Stomach (tissue), 9 donors: ENCODE results near the gene DUSP16. TPM values are rescaled to one million over a fixed set of nuclear protein-coding genes. Genes with fewer than 3 reads are reported as not detected.

ENCODE experiments used
- DNase-seq, 2 donors: peaks; one replicate each; pipeline versions ENCODE4 v3.0.0 to v3.0.0-alpha.2; 2013 to 2019
- H3K27ac ChIP-seq, 5 donors: fragments of 200-600 bp in 4 of 5; sonication (generic) in 4 of 5; one replicate each; pipeline ENCODE4 v1.5.1; 2013 to 2019; ENCODE audit warnings: mild to moderate bottlenecking in 1 of 5, moderate library complexity in 1 of 5
- H3K27me3 ChIP-seq, 3 donors: fragments of 200-600 bp; sonication (generic); one replicate each; pipeline ENCODE4 v1.5.1; 2017 to 2019; ENCODE audit warnings: mixed run types in 1 of 3
- H3K36me3 ChIP-seq, 4 donors: fragments of 200-600 bp; sonication (generic); 1 replicate in 3 of 4; 2 replicates in 1 of 4; pipeline ENCODE4 v1.5.1; 2016 to 2019
- H3K4me1 ChIP-seq, 4 donors: fragments of 200-600 bp; sonication (generic); one replicate each; pipeline ENCODE4 v1.5.1; 2016 to 2019
- H3K4me3 ChIP-seq, 4 donors: fragments of 200-600 bp; sonication (generic) in 3 of 4; one replicate each; pipeline ENCODE4 v1.5.1; 2016 to 2019; ENCODE audit warnings: mild to moderate bottlenecking in 1 of 4
- H3K9me3 ChIP-seq, 4 donors: fragments of 200-600 bp; sonication (generic); one replicate each; pipeline ENCODE4 v1.5.1; 2016 to 2019
- CTCF ChIP-seq, 7 experiments: fragments of 450-650 bp in 4 of 7; fragments of 200-600 bp in 3 of 7; sonication (generic) in 3 of 7; IDR thresholded peaks; one replicate each; pipeline ENCODE4 v1.5.1; 2016 to 2019; ENCODE audit warnings: antibody characterized with exemption in 7 of 7, control low read depth in 2 of 7, mild to moderate bottlenecking in 1 of 7
- EP300 ChIP-seq: sonication (generic); formaldehyde crosslinking; IDR thresholded peaks from one replicate; pipeline ENCODE4 v1.6.1; 2017; ENCODE audit warnings: antibody characterized with exemption
- POLR2A ChIP-seq, 4 donors: fragments of 450-650 bp; IDR thresholded peaks; one replicate each; pipeline ENCODE4 v1.6.1; 2016; ENCODE audit warnings: antibody characterized with exemption in 4 of 4, control low read depth in 2 of 4, mild to moderate bottlenecking in 1 of 4, moderate library complexity in 1 of 4
- POLR2AphosphoS5 ChIP-seq, 3 donors: sonication (generic); formaldehyde crosslinking; IDR thresholded peaks; one replicate each; pipeline ENCODE4 v1.6.1; 2016; ENCODE audit warnings: antibody characterized with exemption in 3 of 3
- WGBS, 5 donors: extraction: QIAGEN DNeasy Blood & Tissue Kit in 3 of 5; methylation state at CpG; one replicate each; pipeline versions ENCODE4 v1.1.5 to v1.1.7; 2013 to 2018; 5-methylcytosine and 5-hydroxymethylcytosine counted together
- intact Hi-C: fragments of 100-400 bp; cut with DNase I; formaldehyde crosslinking; loops from one replicate; pipeline ENCODE4 v1.15.1; 2023; ENCODE audit warnings: low total_unique reads
- polyA plus RNA-seq, 3 donors: library from polyadenylated mRNA; stranded (reverse); fragments of 200-250 nt; gene quantifications; one replicate each; pipeline ENCODE4 v1.2.3, GENCODE V29; 2013
- total RNA-seq, 5 donors: library from RNA; depleted of rRNA; stranded (reverse); fragments of >200 nt; gene quantifications; one replicate each; pipeline versions ENCODE4 v1.1.0 to v1.2.3, GENCODE V29; 2014 to 2016
- donor health status: healthy with polysubstance abuse.
- donor health status: Bipolar disorder and iron deficiency.
- donor health status: healthy.

Gene DUSP16
- total and polyA plus RNA-seq, 8 donors = 4.9 to 34.8 (median 22.6) TPM

DNA sequence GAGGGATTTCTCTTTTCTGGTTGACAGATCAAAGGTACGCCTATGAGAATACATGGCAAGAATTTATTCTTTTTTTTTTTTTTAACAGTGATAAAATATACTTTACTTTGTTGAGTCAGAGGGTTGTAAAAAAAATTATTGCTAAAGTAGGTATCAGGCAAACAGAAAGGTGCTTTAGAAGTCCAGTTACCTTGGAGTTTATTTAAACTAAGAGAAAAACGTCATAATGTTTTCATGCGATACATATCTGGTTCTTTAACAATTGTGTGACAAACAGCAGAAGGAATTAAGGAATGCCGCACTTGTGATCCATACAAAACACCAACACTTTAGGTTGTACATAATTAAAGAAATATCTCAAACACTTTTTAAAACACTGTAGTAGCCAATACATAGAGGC, 111.6 kb downstream of the DUSP16 start:
- no peak for TF ChIP-seq CTCF (IDR thresholded peaks at IDR 0.05)
- no peak for TF ChIP-seq POLR2AphosphoS5 (IDR thresholded peaks at IDR 0.05)
- no peak for TF ChIP-seq EP300
- TF ChIP-seq POLR2A (IDR thresholded peaks at IDR 0.05) = no peak
- no peaks in the 10 kb centered on the region for H3K9me3 ChIP-seq
- intact Hi-C loops = no loop called here
- H3K36me3 ChIP-seq = no peaks in the 10 kb centered on the region
- no peaks in the 10 kb centered on the region for H3K27me3 ChIP-seq
- H3K4me3 ChIP-seq = no peak overlapping the region
- H3K27ac ChIP-seq = peak overlapping the region in 4 of 5 donors; percentile 13 to 63 (median 28)
- 34 to 59% (median 48%) methylated on average over 4 of the region's 4 CpGs for WGBS, 5 donors
- DNase-seq = peak in 1 of 2 donors; percentile 31
- H3K4me1 ChIP-seq = peaks cover 0 to 47% (median 26%) of the 10 kb centered on the region in 4 donors

- peak overlapping the region in 4 of 5 donors; percentile 22 to 81 (median 51) for H3K27ac ChIP-seq
- no peak overlapping the region for H3K4me3 ChIP-seq
- no peak for TF ChIP-seq EP300
- no peak for TF ChIP-seq CTCF (IDR thresholded peaks at IDR 0.05)
- no peak for TF ChIP-seq POLR2A (IDR thresholded peaks at IDR 0.05)
- TF ChIP-seq POLR2AphosphoS5 (IDR thresholded peaks at IDR 0.05) = no peak
- intact Hi-C loops = no loop called here
- H3K36me3 ChIP-seq = no peaks in the 10 kb centered on the region
- no peak for DNase-seq
- no peaks in the 10 kb centered on the region for H3K9me3 ChIP-seq
- WGBS, 5 donors = 63 to 70% (median 68%) methylated on average over 2 of the region's 2 CpGs
- H3K27me3 ChIP-seq = no peaks in the 10 kb centered on the region
- H3K4me1 ChIP-seq = peaks cover 0 to 49% (median 26%) of the 10 kb centered on the region in 4 donors
Measured at GRCh38 chr12:12450043-12450471, 112.6 kb downstream of the DUSP16 start.

GRCh38 chr12:12449533-12450025, 113.1 kb downstream of the DUSP16 start:
- peak; percentile 60 to 74 for DNase-seq
- intact Hi-C loops = no loop called here
- H3K9me3 ChIP-seq = no peaks in the 10 kb centered on the region
- no peak overlapping the region for H3K4me3 ChIP-seq
- H3K36me3 ChIP-seq = no peaks in the 10 kb centered on the region
- WGBS, 5 donors = 49 to 64% (median 61%) methylated on average over 13 of the region's 13 CpGs
- TF ChIP-seq EP300 (no peak), CTCF (IDR thresholded peaks at IDR 0.05) (no peak), POLR2AphosphoS5 (IDR thresholded peaks at IDR 0.05) (peak in 2 of 3 donors; percentile 62 to 66), POLR2A (IDR thresholded peaks at IDR 0.05) (no peak)
- peak overlapping the region in 4 of 5 donors; percentile 22 to 81 (median 51) for H3K27ac ChIP-seq
- peaks cover 0 to 53% (median 26%) of the 10 kb centered on the region in 4 donors for H3K4me1 ChIP-seq
- H3K27me3 ChIP-seq = no peaks in the 10 kb centered on the region

DNA sequence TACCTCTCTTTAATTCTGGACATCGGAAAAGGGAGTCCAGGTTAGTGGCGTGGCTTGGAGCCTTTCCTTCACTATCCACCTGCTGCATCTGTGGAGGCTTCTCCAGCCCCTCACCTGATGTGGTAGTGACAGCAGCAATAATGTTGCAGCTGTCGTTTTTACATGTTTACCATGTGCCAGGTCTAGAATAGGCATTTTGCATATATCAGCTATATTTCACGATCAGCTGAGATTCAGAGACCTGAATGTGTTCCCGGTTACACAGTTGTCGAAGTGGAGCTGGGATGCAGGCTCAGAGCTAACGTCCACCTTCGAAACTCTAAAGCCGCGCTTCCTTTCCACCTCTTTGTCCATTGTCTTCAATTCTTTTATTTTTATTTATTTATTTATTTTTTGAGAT, 114.8 kb downstream of the DUSP16 start:
- TF ChIP-seq POLR2AphosphoS5 (IDR thresholded peaks at IDR 0.05) (no peak), POLR2A (IDR thresholded peaks at IDR 0.05) (no peak), EP300 (no peak), CTCF (IDR thresholded peaks at IDR 0.05) (no peak)
- intact Hi-C loops = no loop called here
- peaks cover 12 to 69% (median 41%) of the 10 kb centered on the region in 4 donors for H3K4me1 ChIP-seq
- H3K27me3 ChIP-seq = no peaks in the 10 kb centered on the region
- H3K36me3 ChIP-seq = no peaks in the 10 kb centered on the region
- H3K4me3 ChIP-seq = no peak overlapping the region
- H3K27ac ChIP-seq = no peak overlapping the region
- DNase-seq = no peak
- WGBS, 5 donors = 97 to 98% (median 98%) methylated on average over 10 of the region's 10 CpGs
- H3K9me3 ChIP-seq = no peaks in the 10 kb centered on the region
